Colonic mucosa (tissue), 4 donors: ENCODE results near the gene ADAM22. TPM values are rescaled to one million over a fixed set of nuclear protein-coding genes. Genes with fewer than 3 reads are reported as not detected.
"Not testable (repeated sequence)": the region's sequence is repeated elsewhere in the genome, so short reads cannot be mapped to it uniquely, and the experiment has no call there.

Experiments used
- DNase-seq: peaks from one replicate; pipeline ENCODE4 v3.0.0-alpha.2; 2020
- H3K27ac ChIP-seq: fragments of 200-600 bp; one replicate; pipeline ENCODE4 v1.8.0; 2021
- H3K27me3 ChIP-seq: fragments of 200-600 bp; one replicate; pipeline ENCODE4 v1.8.0; 2021
- H3K36me3 ChIP-seq: fragments of 200-600 bp; one replicate; pipeline ENCODE4 v1.8.0; 2021
- H3K4me1 ChIP-seq: fragments of 200-600 bp; one replicate; pipeline ENCODE4 v1.8.0; 2021; ENCODE audit warnings: mild to moderate bottlenecking
- H3K4me3 ChIP-seq: fragments of 200-600 bp; one replicate; pipeline ENCODE4 v1.8.0; 2021
- H3K9ac ChIP-seq, 2 donors: one replicate each; pipeline ENCODE4 v1.7.0; 2013; ENCODE audit warnings: control low read depth in 2 of 2, low read depth in 2 of 2, low read length in 2 of 2
- H3K9me3 ChIP-seq: fragments of 200-600 bp; one replicate; pipeline ENCODE4 v1.8.0; 2021
- CTCF ChIP-seq: fragments of 200-600 bp; IDR thresholded peaks from one replicate; pipeline ENCODE4 v1.8.0; 2022; ENCODE audit warnings: antibody characterized with exemption, mild to moderate bottlenecking
- intact Hi-C: fragments of 100-400 bp; cut with DNase I; formaldehyde crosslinking; loops from one replicate; pipeline ENCODE4 v1.14.1; 2022
- total RNA-seq, 2 donors: library from RNA; stranded (reverse); fragmentation: NEBNext Ultra II Directional in 1 of 2; extraction: Animal tissue kit (Norgen Biotek cat#: 25700) in 1 of 2; gene quantifications; one replicate each; pipeline ENCODE4 v1.2.1, GENCODE V29; 2021
- donor health status: healthy.
- donor health status: DM: no; HTN: no; CAD: no.
- donor health status: DM: no; HTN: no; CAD: no.

The ADAM22 gene
- total RNA-seq, 2 donors from 2014 or later: 2.6 to 2.8 TPM

GRCh38 chr7:88150033-88150432 lies 216.0 kb downstream of the ADAM22 start:
- H3K9me3 ChIP-seq: no peaks in the 10 kb centered on the region
- TF ChIP-seq CTCF: no peak
- H3K27me3 ChIP-seq: no peaks in the 10 kb centered on the region
- no peaks in the 10 kb centered on the region for H3K4me1 ChIP-seq
- H3K4me3 ChIP-seq: no peak overlapping the region
- intact Hi-C loops: no loop called here
- H3K9ac ChIP-seq: no peak overlapping the region
- no peak overlapping the region for H3K27ac ChIP-seq
- no peak for DNase-seq
- H3K36me3 ChIP-seq: no peaks in the 10 kb centered on the region

GRCh38 chr7:88151119-88151790 lies 217.2 kb downstream of the ADAM22 start:
- Histone ChIP-seq H3K9ac (no peak overlapping the region), H3K27me3 (no peaks in the 10 kb centered on the region), H3K36me3 (no peaks in the 10 kb centered on the region), H3K9me3 (no peaks in the 10 kb centered on the region), H3K27ac (no peak overlapping the region), H3K4me1 (no peaks in the 10 kb centered on the region), H3K4me3 (no peak overlapping the region)
- intact Hi-C loops: no loop called here
- no peak for TF ChIP-seq CTCF
- DNase-seq: no peak

GRCh38 chr7:88153378-88153777 lies 219.3 kb downstream of the ADAM22 start:
- Histone ChIP-seq H3K4me3 (no peak overlapping the region), H3K9me3 (no peaks in the 10 kb centered on the region), H3K27me3 (no peaks in the 10 kb centered on the region), H3K36me3 (no peaks in the 10 kb centered on the region), H3K4me1 (no peaks in the 10 kb centered on the region), H3K9ac (no peak overlapping the region), H3K27ac (no peak overlapping the region)
- DNase-seq: no peak
- TF ChIP-seq CTCF: no peak
- intact Hi-C loops: no loop called here

- no peak overlapping the region for H3K9ac ChIP-seq
- H3K9me3 ChIP-seq: no peaks in the 10 kb centered on the region
- no peak for TF ChIP-seq CTCF
- H3K4me3 ChIP-seq: no peak overlapping the region
- H3K4me1 ChIP-seq: no peaks in the 10 kb centered on the region
- no peak overlapping the region for H3K27ac ChIP-seq
- no peaks in the 10 kb centered on the region for H3K27me3 ChIP-seq
- no peak for DNase-seq
- no peaks in the 10 kb centered on the region for H3K36me3 ChIP-seq
- intact Hi-C loops: no loop called here
Observed at GRCh38 chr7:88155756-88156155, 221.7 kb downstream of the ADAM22 start.

- Histone ChIP-seq H3K9ac (no peak overlapping the region), H3K9me3 (no peaks in the 10 kb centered on the region), H3K4me3 (no peak overlapping the region), H3K27ac (no peak overlapping the region), H3K27me3 (no peaks in the 10 kb centered on the region), H3K4me1 (no peaks in the 10 kb centered on the region), H3K36me3 (no peaks in the 10 kb centered on the region)
- no peak for DNase-seq
- TF ChIP-seq CTCF: no peak
- intact Hi-C loops: no loop called here
Observed at GRCh38 chr7:88156356-88156755, 222.3 kb downstream of the ADAM22 start.

GRCh38 chr7:88159741-88160140 lies 225.7 kb downstream of the ADAM22 start:
- H3K4me3 ChIP-seq, H3K4me1 ChIP-seq, H3K36me3 ChIP-seq, H3K9me3 ChIP-seq, intact Hi-C loops, DNase-seq, H3K27me3 ChIP-seq, H3K27ac ChIP-seq, H3K9ac ChIP-seq: not testable (repeated sequence)
